ENCODE measurements around the gene DNAJB2. TPM values are rescaled to one million over a fixed set of nuclear protein-coding genes. Genes with fewer than 3 reads are reported as not detected.

DNAJB2 gene
- total and polyA plus RNA-seq, 4 donors: 7.4 to 71.8 (median 27.0) TPM

- TF ChIP-seq CTCF (IDR thresholded peaks at IDR 0.05; ENCODE audit: low read depth, low read length, missing input control): no peak
Measured at GRCh38 chr2:219284501-219285372, 5.6 kb downstream of the DNAJB2 start (continued).

- peaks cover 8 to 45% (median 38%) of the 10 kb centered on the region in 4 donors for H3K36me3 ChIP-seq (ENCODE audit: control insufficient read depth in 4 of 4, insufficient read depth in 3 of 4, low read depth in 1 of 4, low read length in 3 of 4)
Measured at GRCh38 chr2:219285373-219285735, 6.2 kb downstream of the DNAJB2 start.

More at GRCh38 chr2:219285373-219285735, 6.2 kb downstream of the DNAJB2 start:
- Histone ChIP-seq H3K4me1 (ENCODE audit: control insufficient read depth in 4 of 4, insufficient read depth in 4 of 4, low read length in 3 of 4) (peaks cover 0 to 3% (median under 1%) of the 10 kb centered on the region in 4 donors), H3K9ac (ENCODE audit: low read depth in 1 of 2, low read length in 2 of 2) (no peak overlapping the region), H3K4me3 (ENCODE audit: low read depth in 1 of 3, low read length in 3 of 3) (no peak overlapping the region), H3K27ac (ENCODE audit: low read depth in 1 of 2, low read length in 2 of 2) (no peak overlapping the region), H3K27me3 (ENCODE audit: control insufficient read depth in 4 of 4, insufficient read depth in 4 of 4, low read length in 3 of 4) (no peaks in the 10 kb centered on the region), H3K9me3 (ENCODE audit: control insufficient read depth in 4 of 4, low read length in 3 of 4) (no peaks in the 10 kb centered on the region)
- 96% methylated on average over 12 of the region's 12 CpGs for WGBS
- no peak for DNase-seq (ENCODE audit: low spot score)
- TF ChIP-seq HNF4G (IDR thresholded peaks at IDR 0.05) (no peak), ATF3 (IDR thresholded peaks at IDR 0.05) (no peak), RAD21 (IDR thresholded peaks at IDR 0.05) (no peak), SP1 (IDR thresholded peaks at IDR 0.05) (no peak), MAX (IDR thresholded peaks at IDR 0.05) (no peak), REST (IDR thresholded peaks at IDR 0.05) (no peak), YY1 (IDR thresholded peaks at IDR 0.05) (no peak), NR2F2 (IDR thresholded peaks at IDR 0.05) (no peak), EGR1 (IDR thresholded peaks at IDR 0.05; ENCODE audit: low read depth in 2 of 2) (no peak), TAF1 (conservative IDR thresholded peaks at IDR 0.05) (no peak), RXRA (IDR thresholded peaks at IDR 0.05) (no peak), FOXA2 (IDR thresholded peaks at IDR 0.05) (no peak), ZBTB33 (IDR thresholded peaks at IDR 0.05) (no peak), FOXA1 (IDR thresholded peaks at IDR 0.05) (no peak), CTCF (IDR thresholded peaks at IDR 0.05; ENCODE audit: low read depth, low read length, missing input control) (no peak), GABPA (IDR thresholded peaks at IDR 0.05 in 1 of 2, conservative IDR thresholded peaks at IDR 0.05 in 1 of 2) (no peak)
